ENCODE measurements around the gene MOK. TPM values are rescaled to one million over a fixed set of nuclear protein-coding genes. Genes with fewer than 3 reads are reported as not detected.

Gene MOK
- total RNA-seq, 4 donors from 2014 or later: 13.0 to 25.4 (median 17.0) TPM

DNA sequence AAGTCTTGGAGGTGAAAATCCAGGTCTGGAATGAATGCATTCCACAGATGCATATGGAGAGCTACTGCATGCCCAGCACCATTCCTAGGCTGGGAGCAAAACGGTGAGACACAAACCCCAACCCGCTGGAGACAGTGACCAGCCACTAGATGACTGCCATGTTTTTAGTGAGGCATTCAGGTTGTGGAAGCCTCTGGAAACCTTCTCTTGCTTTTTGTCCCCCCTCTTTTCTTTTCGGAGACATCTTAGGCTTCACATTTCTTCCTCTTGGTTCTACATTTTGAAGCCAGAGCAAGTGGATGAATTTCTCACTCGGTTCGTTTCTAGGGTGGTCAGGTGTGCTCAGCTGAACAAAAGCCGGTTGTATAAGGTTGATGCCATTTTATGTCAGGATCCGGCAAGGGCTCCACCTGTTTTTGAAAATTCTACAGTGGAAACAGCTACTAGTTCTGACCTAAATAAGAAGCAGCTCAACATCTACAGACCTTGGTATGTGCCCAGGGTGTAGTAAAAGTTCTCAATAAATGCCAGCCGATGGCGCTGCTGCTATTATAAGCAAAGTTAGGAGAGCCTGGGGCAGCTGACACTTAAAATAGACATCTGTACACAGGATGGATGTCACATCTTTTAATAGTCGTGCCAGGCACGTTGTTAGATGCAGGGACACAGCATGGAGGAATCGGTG is 12.7 kb upstream of the MOK start:
- Histone ChIP-seq H3K4me3 (peak overlapping the region; percentile 55), H3K9me3 (no peaks in the 10 kb centered on the region), H3K4me1 (peaks cover 54% of the 10 kb centered on the region), H3K36me3 (no peaks in the 10 kb centered on the region), H3K27me3 (no peaks in the 10 kb centered on the region), H3K27ac (peak overlapping the region; percentile 75)
- DNase-seq (ENCODE audit: low spot score in 2 of 2): no peak
- WGBS: 36% methylated on average over 12 of the region's 12 CpGs
- TF ChIP-seq EP300 (IDR thresholded peaks at IDR 0.05) (no peak), POLR2A (IDR thresholded peaks at IDR 0.05) (no peak)

GRCh38 chr14:102316743-102317563 is 12.0 kb upstream of the MOK start:
- DNase-seq (ENCODE audit: low spot score in 2 of 2): peak; percentile 97
- no peak for TF ChIP-seq POLR2A (IDR thresholded peaks at IDR 0.05)
- TF ChIP-seq POLR2AphosphoS5 (IDR thresholded peaks at IDR 0.05): peak in 2 of 3 donors; percentile 64 to 98
- TF ChIP-seq EP300 (IDR thresholded peaks at IDR 0.05): no peak
- TF ChIP-seq, protein P1, sequence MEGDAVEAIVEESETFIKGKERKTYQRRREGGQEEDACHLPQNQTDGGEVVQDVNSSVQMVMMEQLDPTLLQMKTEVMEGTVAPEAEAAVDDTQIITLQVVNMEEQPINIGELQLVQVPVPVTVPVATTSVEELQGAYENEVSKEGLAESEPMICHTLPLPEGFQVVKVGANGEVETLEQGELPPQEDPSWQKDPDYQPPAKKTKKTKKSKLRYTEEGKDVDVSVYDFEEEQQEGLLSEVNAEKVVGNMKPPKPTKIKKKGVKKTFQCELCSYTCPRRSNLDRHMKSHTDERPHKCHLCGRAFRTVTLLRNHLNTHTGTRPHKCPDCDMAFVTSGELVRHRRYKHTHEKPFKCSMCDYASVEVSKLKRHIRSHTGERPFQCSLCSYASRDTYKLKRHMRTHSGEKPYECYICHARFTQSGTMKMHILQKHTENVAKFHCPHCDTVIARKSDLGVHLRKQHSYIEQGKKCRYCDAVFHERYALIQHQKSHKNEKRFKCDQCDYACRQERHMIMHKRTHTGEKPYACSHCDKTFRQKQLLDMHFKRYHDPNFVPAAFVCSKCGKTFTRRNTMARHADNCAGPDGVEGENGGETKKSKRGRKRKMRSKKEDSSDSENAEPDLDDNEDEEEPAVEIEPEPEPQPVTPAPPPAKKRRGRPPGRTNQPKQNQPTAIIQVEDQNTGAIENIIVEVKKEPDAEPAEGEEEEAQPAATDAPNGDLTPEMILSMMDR (IDR thresholded peaks at IDR 0.05): peak; percentile 69 to 85
- H3K36me3 ChIP-seq: no peaks in the 10 kb centered on the region
- peak overlapping the region; percentile 75 for H3K27ac ChIP-seq
- peaks cover 54% of the 10 kb centered on the region for H3K4me1 ChIP-seq
- H3K4me3 ChIP-seq: peak overlapping the region; percentile 55
- 0% methylated on average over 33 of the region's 54 CpGs for WGBS
- H3K9me3 ChIP-seq: no peaks in the 10 kb centered on the region
- no peaks in the 10 kb centered on the region for H3K27me3 ChIP-seq

DNA sequence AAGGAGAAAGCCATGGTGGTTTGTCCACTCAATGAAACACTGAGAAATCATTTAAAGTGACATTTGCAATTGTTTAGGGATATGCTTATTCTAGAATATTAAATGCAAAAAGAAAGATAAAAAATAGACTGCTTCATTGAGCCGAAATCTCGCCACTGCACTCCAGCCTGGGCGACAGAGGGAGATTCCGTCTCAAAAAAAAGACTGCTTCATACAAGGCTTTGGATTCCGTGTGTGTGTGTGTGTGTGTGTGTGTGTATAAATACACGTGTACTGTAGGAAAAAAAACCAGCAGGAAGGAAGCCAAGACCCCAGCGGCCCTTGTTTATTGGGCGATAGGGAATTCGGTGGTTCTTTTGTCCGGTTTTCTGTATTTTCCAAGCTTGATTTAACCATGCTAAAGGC is 11.4 kb upstream of the MOK start:
- H3K27ac ChIP-seq: peak overlapping the region; percentile 75
- H3K36me3 ChIP-seq: no peaks in the 10 kb centered on the region
- peaks cover 54% of the 10 kb centered on the region for H3K4me1 ChIP-seq
- H3K4me3 ChIP-seq: peak overlapping the region; percentile 55
- no peaks in the 10 kb centered on the region for H3K9me3 ChIP-seq
- no peak for DNase-seq (ENCODE audit: low spot score in 2 of 2)
- H3K27me3 ChIP-seq: no peaks in the 10 kb centered on the region
- 2% methylated on average over 10 of the region's 10 CpGs for WGBS
- no peak for TF ChIP-seq EP300 (IDR thresholded peaks at IDR 0.05)
- no peak for TF ChIP-seq POLR2A (IDR thresholded peaks at IDR 0.05)
- TF ChIP-seq, protein P1 (IDR thresholded peaks at IDR 0.05): no peak
- no peak for TF ChIP-seq POLR2AphosphoS5 (IDR thresholded peaks at IDR 0.05)

DNA sequence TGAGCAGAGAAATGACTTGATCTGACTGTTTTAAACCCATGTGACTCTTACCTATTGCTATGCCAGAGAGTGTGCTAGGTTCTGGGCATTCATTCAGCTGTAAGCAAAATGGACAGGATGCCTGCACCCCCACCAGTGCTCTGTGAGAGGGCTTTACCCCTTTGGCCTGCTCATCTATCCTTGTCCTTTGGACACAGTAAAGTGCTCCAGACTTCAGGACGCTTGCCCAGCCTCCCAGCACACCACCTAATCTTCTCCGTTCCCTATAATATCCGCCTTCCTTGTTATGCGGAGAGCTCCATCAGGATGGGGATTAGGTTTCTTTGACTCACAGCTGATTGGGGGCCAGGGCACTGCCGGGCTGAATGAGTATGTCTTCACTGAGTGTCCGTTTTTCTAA is 10.2 kb upstream of the MOK start:
- H3K4me3 ChIP-seq: no peak overlapping the region
- no peak for DNase-seq (ENCODE audit: low spot score in 2 of 2)
- H3K36me3 ChIP-seq: no peaks in the 10 kb centered on the region
- no peaks in the 10 kb centered on the region for H3K9me3 ChIP-seq
- no peaks in the 10 kb centered on the region for H3K27me3 ChIP-seq
- WGBS: 94% methylated on average over 6 of the region's 6 CpGs
- no peak overlapping the region for H3K27ac ChIP-seq
- TF ChIP-seq POLR2AphosphoS5 (IDR thresholded peaks at IDR 0.05): no peak
- TF ChIP-seq POLR2A (IDR thresholded peaks at IDR 0.05): no peak
- TF ChIP-seq EP300 (IDR thresholded peaks at IDR 0.05): no peak
- TF ChIP-seq, protein P1 (IDR thresholded peaks at IDR 0.05): no peak
- H3K4me1 ChIP-seq: peaks cover 42% of the 10 kb centered on the region

GRCh38 chr14:102314242-102315011 is 9.5 kb upstream of the MOK start:
- Histone ChIP-seq H3K27me3 (no peaks in the 10 kb centered on the region), H3K36me3 (no peaks in the 10 kb centered on the region), H3K27ac (peak overlapping the region; percentile 29), H3K9me3 (no peaks in the 10 kb centered on the region), H3K4me3 (peak overlapping the region; percentile 54), H3K4me1 (peaks cover 40% of the 10 kb centered on the region)
- peak in 1 of 3 donors; percentile 49 for TF ChIP-seq POLR2AphosphoS5 (IDR thresholded peaks at IDR 0.05)
- TF ChIP-seq, protein P1 (IDR thresholded peaks at IDR 0.05): peak; percentile 83 to 97
- TF ChIP-seq EP300 (IDR thresholded peaks at IDR 0.05): no peak
- TF ChIP-seq POLR2A (IDR thresholded peaks at IDR 0.05): no peak
- WGBS: 11% methylated on average over 37 of the region's 52 CpGs
- peak; percentile 92 to 94 for DNase-seq (ENCODE audit: low spot score in 2 of 2)
